SKM-1 treated with dmso at 0.1 percent for 144 hours (cell line): ENCODE measurements around the gene SPRR5.

Experiments used
- DNase-seq: peaks from one replicate; lab custom pipeline; 2025; ENCODE audit not compliant: unreplicated experiment; lab: John Stamatoyannopoulos, UW

Gene SPRR5, protein sequence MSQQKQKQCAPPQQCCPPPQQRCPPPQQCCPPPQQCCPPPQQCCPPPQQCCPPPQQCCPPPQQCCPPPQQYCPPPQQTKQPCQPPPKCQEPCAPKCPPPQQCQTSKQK

DNA sequence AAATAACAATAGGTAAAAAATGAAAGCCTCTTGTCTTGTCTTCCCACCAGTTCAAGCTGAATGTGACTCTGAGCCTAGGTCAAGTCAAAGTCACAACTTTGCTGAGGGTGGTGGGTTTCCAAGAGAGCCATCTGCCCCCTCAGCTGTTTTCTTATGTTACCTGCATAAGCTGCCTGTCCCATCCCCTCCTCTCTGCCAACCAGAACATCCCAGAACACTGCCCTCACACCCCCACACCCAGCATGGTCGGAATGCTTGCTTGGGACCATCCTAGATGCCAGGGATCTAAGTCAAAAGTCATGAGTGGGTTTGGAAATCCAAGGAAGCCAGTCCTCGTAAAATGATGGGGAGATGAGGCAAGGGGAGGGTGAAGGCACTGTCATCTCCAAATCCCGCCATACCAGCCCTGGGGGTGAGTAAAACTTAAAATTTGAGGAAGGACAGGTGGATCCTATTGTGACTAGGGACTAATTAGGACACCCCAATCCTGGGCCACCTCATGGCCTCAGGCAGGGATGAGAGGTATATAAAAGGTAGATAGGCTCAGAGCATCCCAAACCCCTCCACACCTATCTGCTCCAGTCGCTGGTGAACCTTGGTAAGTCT, at the start of gene SPRR5:
TSS of gene SPRR5 (plus strand) at position 556 of the 606 bp plus-strand sequence. CDS start 1,349 bp downstream, outside the sequence.
- no peak for DNase-seq

- no peak for DNase-seq
Observed at GRCh38 chr1:152899027-152899426, 48.0 kb upstream of the SPRR5 start.

DNA sequence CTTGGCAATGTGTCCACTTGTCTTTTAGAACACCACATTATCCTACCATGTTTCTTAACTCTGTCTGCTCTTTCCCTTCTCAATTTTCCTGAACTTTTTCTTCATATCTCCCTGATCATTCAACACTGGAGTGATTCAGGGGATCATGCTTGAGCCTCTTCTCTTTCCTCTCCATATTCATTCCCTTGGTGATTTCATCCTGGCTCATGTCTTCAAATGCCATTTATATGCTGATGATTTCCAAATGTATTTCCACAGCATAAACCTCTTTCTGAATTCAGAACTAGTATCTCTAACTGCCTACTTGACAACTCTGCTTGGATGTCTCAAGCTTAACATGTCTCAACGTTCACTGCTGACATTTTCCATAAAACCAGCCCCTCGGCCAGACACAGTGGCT, 47.1 kb upstream of the SPRR5 start:
- DNase-seq, result no peak

- DNase-seq, result no peak
Observed at GRCh38 chr1:152901631-152902030, 45.4 kb upstream of the SPRR5 start.

- DNase-seq, result no peak
Observed at GRCh38 chr1:152902636-152903035, 44.4 kb upstream of the SPRR5 start.

DNA sequence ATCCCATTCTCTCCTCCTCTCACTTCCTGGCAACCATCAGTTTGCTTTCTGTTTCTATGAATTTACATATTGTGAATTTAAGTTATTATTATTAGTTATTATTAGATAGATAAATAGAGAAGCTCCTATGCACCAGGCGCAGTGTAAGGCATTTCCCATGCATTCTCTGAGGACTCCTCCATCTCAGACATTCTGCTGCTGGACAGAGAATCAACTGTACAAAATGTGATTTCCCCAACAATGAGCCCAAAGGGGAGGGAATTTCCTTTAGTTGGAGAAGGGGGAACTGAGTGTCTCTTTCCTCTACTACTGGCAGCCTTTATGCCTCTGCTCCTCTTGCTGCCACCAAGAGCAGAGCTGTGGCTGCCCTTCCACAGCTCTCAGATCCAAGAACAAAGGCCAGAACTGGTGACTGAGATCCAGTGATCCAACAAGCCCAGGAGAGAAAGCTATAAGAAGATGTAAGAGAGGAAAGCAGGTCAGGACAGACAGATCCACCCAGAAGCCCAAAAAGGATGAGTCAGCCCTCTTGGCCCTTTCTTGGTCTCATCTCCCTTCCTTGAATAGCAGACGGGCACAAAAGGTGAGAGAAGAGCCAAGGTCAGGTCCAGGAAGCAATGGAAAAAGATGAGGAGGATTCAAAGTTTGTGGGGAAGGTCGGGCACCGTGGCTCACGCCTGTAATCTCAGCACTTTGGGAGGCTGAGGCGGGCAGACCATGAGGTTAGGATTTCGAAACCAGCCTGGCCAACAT, 42.1 kb upstream of the SPRR5 start:
- DNase-seq, result no peak

DNA sequence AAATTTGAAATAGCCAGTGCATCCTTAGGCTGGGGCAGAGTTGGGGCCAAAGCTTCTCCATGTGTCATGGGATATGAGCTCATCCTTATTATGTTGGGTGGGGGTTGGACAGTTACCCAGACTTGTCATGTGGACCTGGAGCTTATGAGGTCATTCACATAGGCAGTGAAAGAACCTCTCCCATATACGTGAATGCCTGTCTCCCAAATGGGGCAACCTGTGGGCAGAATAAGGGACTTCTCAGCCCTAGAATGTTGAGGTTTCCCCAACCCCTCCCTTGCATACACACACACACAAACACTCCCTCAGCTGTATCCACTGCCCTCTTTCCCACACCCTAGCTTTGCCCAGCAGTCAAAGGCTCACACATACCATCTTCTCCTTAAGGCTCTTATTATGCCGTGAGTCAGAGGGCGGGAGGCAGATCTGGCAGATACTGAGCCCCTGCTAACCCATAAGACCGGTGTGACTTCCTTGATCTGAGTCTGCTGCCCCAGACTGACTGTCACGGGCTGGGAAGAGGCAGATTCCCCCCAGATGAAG, 40.9 kb upstream of the SPRR5 start:
- DNase-seq, result no peak

DNA sequence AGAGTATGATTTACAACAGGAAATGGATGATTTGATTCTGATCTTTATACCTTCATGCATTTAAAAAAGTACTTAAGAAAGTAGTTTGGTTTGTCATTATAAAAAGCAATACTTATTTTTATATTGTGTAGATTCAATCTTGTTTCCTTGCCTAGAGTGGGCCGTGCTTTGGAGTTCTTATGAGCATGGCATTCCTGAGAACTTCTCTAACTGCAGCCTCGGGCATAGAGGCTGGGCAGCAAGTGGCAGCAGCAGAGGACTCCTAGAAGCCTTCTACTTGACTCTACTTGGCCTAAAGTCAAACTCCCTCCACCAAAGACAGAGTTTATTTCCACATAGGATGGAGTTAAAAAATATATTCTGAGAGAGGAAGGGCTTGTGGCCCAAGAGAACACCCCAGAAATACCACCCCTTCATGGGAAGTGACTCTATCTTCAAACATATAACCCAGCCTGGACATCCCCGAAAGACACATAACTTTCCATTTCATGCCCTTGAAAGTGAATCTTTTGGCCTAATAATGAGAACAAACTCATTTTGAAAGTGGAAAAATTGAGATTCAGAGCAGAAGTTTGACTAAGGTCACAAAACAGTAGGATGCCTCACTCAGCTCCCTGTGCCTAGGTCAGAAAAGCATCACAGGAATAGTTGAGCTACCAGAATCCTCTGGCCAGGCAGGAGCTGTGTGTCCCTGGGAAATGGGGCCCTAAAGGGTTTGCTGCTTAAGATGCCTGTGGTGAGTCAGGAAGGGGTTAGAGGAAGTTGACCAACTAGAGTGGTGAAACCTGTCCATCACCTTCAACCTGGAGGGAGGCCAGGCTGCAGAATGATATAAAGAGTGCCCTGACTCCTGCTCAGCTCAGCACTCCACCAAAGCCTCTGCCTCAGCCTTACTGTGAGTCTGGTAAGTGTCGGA, 39.1 kb upstream of the SPRR5 start, which contains the start of gene IVL:
TSS of gene IVL (plus strand) at position 861 of the 916 bp plus-strand sequence. CDS start 1,252 bp downstream, outside the sequence.
- no peak for DNase-seq

GRCh38 chr1:152909206-152909605, 37.8 kb upstream of the SPRR5 start:
- DNase-seq, result no peak

DNA sequence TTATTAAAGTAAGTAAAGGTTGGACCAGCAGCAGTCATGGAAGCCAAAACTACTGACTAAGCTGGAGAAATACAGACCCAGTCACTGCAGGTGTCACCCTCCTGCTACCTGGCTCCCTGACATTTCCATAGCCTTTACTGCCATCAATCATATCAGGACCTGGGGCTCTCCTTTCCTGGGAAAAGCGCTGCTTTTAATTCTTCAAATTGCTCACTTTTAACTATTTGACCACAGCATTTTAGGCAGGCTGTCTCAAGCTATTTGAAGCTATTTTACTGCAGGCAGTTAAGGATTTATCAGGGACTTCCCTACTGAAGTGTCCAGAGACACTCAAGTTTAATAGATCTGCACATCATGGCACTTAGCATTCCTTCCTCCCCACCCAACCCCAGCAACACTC, 34.5 kb upstream of the SPRR5 start:
- DNase-seq, result no peak

GRCh38 chr1:152912900-152913299, 34.1 kb upstream of the SPRR5 start:
- DNase-seq, result no peak

GRCh38 chr1:152917794-152918193, 29.2 kb upstream of the SPRR5 start:
- no peak for DNase-seq

DNA sequence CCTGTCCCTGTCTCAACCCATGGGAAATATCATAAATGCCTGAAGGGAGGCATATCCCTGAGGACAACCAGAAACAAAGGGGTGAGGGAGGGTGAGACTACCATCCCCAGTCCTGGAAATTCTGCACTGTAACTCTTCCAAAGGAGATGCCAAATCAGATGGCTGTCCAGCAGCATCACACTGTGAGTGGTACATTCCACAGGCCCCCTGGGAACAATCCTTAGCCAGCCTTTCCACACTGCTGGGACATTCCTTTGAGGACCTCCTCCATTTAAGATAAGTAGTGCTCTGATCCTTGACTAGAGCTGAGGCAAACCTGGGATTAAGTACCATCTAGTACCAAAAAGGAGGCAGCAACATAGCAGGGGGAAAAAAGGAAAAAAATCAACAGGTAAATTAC, 27.9 kb upstream of the SPRR5 start:
- DNase-seq, result no peak

- DNase-seq, result no peak
Observed at GRCh38 chr1:152924191-152924590, 22.8 kb upstream of the SPRR5 start.

GRCh38 chr1:152926091-152926490, 20.9 kb upstream of the SPRR5 start:
- no peak for DNase-seq

DNA sequence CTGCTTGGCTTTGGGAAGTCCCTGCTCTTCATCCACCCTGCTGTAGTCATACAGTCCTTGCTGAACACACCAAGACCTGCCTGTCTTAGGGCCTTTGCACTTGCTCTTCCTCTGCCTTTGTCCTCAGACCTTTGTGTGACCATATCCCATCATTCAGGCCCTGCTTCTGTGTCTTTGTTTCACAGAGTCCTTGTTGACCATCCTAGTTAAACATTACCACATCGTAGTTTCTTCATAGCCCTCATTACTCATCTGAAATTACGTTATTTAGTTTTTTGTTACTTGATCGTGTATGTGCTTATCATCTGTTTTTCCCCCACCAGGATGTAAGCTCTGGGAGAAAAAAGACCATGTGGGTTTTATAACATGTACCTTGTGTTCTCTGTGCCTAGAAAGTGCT, 18.3 kb upstream of the SPRR5 start:
- DNase-seq, result no peak

DNA sequence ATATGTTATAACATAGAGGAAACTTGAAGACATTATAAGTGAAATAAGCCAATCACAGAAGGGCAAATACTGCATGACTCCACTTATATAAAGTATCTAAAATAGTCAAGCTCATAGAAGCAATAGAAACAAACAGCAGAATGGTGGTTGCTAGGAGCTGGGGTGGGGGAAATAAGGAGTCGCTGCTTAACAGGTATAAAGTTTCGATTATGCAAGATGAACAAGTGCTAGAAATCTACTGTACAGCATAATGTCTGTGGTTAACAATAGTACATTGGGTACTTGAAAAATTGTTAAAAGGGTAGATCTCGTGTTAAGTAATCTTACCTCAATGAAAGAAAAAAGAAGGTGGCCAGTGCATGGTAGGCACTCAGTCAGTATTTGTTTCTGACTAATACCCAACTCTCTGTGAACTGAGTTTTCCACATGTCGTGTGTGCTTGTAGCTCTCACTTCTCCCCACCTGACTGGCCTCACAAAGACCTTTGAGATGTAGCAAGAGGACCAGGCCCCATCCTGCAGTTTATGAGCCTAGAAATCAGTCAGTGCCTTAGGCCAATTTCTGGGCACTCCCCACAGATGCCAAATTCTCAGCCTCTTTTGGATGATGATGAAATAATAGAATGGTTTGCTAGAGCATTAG, 14.7 kb upstream of the SPRR5 start:
- DNase-seq, result no peak

- no peak for DNase-seq
Observed at GRCh38 chr1:152933196-152933595, 13.8 kb upstream of the SPRR5 start.

DNA sequence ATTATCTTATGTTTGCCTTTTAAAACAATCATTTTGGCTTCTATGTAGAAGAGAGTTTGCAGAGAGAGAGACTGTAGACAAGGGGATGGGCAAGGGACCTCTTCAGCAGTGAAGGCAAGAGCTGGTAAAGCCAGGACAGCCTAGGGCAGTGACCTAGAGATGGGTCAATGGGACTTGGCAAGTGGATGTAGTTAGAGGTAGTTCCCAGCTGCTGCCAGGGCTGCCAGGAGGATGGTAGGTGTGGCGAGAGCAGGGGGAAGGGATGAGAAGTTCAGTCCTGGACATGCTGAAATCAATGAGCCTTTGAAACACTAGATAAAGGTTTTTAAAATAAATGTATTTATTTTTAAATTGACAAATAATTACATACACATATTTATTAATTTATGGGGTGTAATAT, 6.4 kb upstream of the SPRR5 start:
- no peak for DNase-seq

DNA sequence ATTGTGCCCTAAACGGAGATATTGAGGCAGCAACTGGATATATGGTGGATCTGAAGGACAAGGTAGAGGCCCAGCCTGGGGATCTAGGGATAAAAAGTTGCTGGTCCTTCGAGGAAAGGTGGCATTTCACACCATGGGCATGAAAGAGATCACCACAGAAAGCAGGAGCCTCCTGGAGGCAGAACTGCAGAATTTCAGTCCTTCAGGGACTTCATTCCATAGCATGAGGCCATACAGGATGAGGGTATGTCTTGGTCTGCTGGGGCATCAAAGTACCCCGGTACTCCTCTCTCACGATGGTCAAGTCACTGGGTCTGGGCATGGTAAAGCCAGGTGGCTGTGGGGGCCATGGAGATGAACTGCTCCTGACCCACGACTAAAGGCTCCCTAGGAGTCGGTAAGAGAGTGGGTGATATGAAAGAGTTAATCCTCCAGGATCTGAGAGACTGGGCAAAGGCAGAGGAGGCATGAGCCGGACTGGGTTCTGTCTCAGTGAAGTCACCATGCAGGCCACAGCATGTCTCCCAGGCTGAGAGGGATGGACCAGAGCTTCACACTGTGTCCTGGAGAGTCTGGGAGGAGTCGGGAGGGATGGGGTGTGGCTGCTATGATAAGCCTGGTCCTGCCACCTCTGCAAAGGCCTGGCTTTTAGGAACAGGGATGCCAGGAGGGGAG, 5.8 kb upstream of the SPRR5 start:
- no peak for DNase-seq
